Spinal cord (tissue), 10 donors: ENCODE data around the gene SNX8. TPM values are rescaled to one million over a fixed set of nuclear protein-coding genes. Genes with fewer than 3 reads are reported as not detected.
"Not testable (repeated sequence)": the region's sequence is repeated elsewhere in the genome, so short reads cannot be mapped to it uniquely, and the experiment has no call there.

Source experiments
- DNase-seq, 6 donors: peaks; one replicate each; pipeline versions ENCODE4 v3.0.0 to v3.0.0-alpha.2; 2013 to 2015; ENCODE audit warnings: low spot score in 6 of 6, low read depth in 4 of 6
- H3K27ac ChIP-seq: one replicate; pipeline ENCODE4 v1.5.1; 2013; ENCODE audit warnings: low read depth, low read length, control low read depth
- H3K27me3 ChIP-seq: one replicate; pipeline ENCODE4 v1.6.1; 2013; ENCODE audit warnings: low read length; ENCODE audit not compliant: control insufficient read depth, insufficient read depth
- H3K36me3 ChIP-seq: one replicate; pipeline ENCODE4 v1.6.1; 2013; ENCODE audit warnings: low read length; ENCODE audit not compliant: control insufficient read depth, insufficient read depth
- H3K4me1 ChIP-seq: one replicate; pipeline ENCODE4 v1.6.1; 2013; ENCODE audit warnings: low read length; ENCODE audit not compliant: control insufficient read depth, insufficient read depth
- H3K4me3 ChIP-seq: one replicate; pipeline ENCODE4 v1.5.1; 2013; ENCODE audit warnings: low read depth, low read length, control low read depth
- H3K9me3 ChIP-seq: one replicate; pipeline ENCODE4 v1.6.1; 2013; ENCODE audit warnings: low read length; ENCODE audit not compliant: control insufficient read depth, insufficient read depth
- WGBS: methylation state at CpG from one replicate; pipeline ENCODE4 v1.1.5; 2013; ENCODE audit warnings: missing lambda C conversion rate; ENCODE audit not compliant: insufficient coverage; 5-methylcytosine and 5-hydroxymethylcytosine counted together
- polyA plus RNA-seq, 2 donors: library from polyadenylated mRNA; unstranded; fragments of 120-200 nt; gene quantifications; one replicate each; pipeline ENCODE4 v1.2.1, GENCODE V29; 2013; ENCODE audit not compliant: insufficient read length in 2 of 2
- total RNA-seq, 2 donors: library from RNA; depleted of rRNA in 1 of 2; stranded (reverse); fragments of 120-200 nt in 1 of 2; fragments of >200 nt in 1 of 2; gene quantifications; one replicate each; pipeline versions ENCODE4 v1.2.3 to v1.2.4, GENCODE V29; 2013 to 2014
- donor health status: healthy.

The SNX8 gene
- total and polyA plus RNA-seq, 4 donors: 12.2 to 36.9 (median 23.9) TPM

GRCh38 chr7:2332606-2333231 is 18.5 kb upstream of the SNX8 start:
- 95% methylated on average over 3 of the region's 4 CpGs for WGBS
- H3K36me3 ChIP-seq, H3K4me1 ChIP-seq, DNase-seq, H3K27ac ChIP-seq, H3K27me3 ChIP-seq, H3K4me3 ChIP-seq, H3K9me3 ChIP-seq: not testable (repeated sequence)

- 89% methylated on average over 4 of the region's 6 CpGs for WGBS
- Histone ChIP-seq H3K36me3 (no peaks in the 10 kb centered on the region), H3K4me1 (no peaks in the 10 kb centered on the region), H3K4me3 (no peak overlapping the region), H3K27me3 (no peaks in the 10 kb centered on the region), H3K27ac (no peak overlapping the region), H3K9me3 (no peaks in the 10 kb centered on the region)
- no peak for DNase-seq
Observed at GRCh38 chr7:2331707-2332106, 17.5 kb upstream of the SNX8 start.

- WGBS: no CpG with 5 or more reads among the region's 2 CpGs
Observed at GRCh38 chr7:2330493-2330892, 16.3 kb upstream of the SNX8 start.

GRCh38 chr7:2326951-2327350 is 12.7 kb upstream of the SNX8 start:
- H3K36me3 ChIP-seq: no peaks in the 10 kb centered on the region
- 90% methylated on average over 6 of the region's 7 CpGs for WGBS
- H3K4me3 ChIP-seq: no peak overlapping the region
- no peaks in the 10 kb centered on the region for H3K27me3 ChIP-seq
- DNase-seq: no peak
- H3K27ac ChIP-seq: no peak overlapping the region
- H3K9me3 ChIP-seq: no peaks in the 10 kb centered on the region
- no peaks in the 10 kb centered on the region for H3K4me1 ChIP-seq

More at GRCh38 chr7:2330493-2330892, 16.3 kb upstream of the SNX8 start:
- no peaks in the 10 kb centered on the region for H3K9me3 ChIP-seq
- H3K27ac ChIP-seq: no peak overlapping the region
- H3K4me3 ChIP-seq: no peak overlapping the region
- no peaks in the 10 kb centered on the region for H3K36me3 ChIP-seq
- H3K4me1 ChIP-seq: no peaks in the 10 kb centered on the region
- no peaks in the 10 kb centered on the region for H3K27me3 ChIP-seq
- no peak for DNase-seq

GRCh38 chr7:2325162-2325561 is 10.9 kb upstream of the SNX8 start:
- WGBS: 55% methylated on average over 1 of the region's 4 CpGs
- H3K27ac ChIP-seq: no peak overlapping the region
- H3K4me1 ChIP-seq: no peaks in the 10 kb centered on the region
- H3K9me3 ChIP-seq: no peaks in the 10 kb centered on the region
- DNase-seq: no peak
- no peaks in the 10 kb centered on the region for H3K36me3 ChIP-seq
- no peak overlapping the region for H3K4me3 ChIP-seq
- no peaks in the 10 kb centered on the region for H3K27me3 ChIP-seq

- WGBS: 51% methylated on average over 5 of the region's 11 CpGs
- H3K27me3 ChIP-seq: no peaks in the 10 kb centered on the region
- H3K9me3 ChIP-seq: no peaks in the 10 kb centered on the region
- no peaks in the 10 kb centered on the region for H3K4me1 ChIP-seq
- no peak overlapping the region for H3K27ac ChIP-seq
- peak in 3 of 6 donors; percentile 20 to 67 (median 44) for DNase-seq
- H3K36me3 ChIP-seq: no peaks in the 10 kb centered on the region
- no peak overlapping the region for H3K4me3 ChIP-seq
Observed at GRCh38 chr7:2321020-2321419, 6.8 kb upstream of the SNX8 start.

- Histone ChIP-seq H3K36me3 (no peaks in the 10 kb centered on the region), H3K9me3 (no peaks in the 10 kb centered on the region), H3K4me1 (peaks cover 13% of the 10 kb centered on the region), H3K27me3 (no peaks in the 10 kb centered on the region), H3K27ac (no peak overlapping the region), H3K4me3 (no peak overlapping the region)
- DNase-seq: no peak
- WGBS: 92% methylated on average over 11 of the region's 12 CpGs
Observed at GRCh38 chr7:2317556-2318293, 3.5 kb upstream of the SNX8 start.

- no peak for DNase-seq
- no peak overlapping the region for H3K4me3 ChIP-seq
- peaks cover 13% of the 10 kb centered on the region for H3K4me1 ChIP-seq
- no peaks in the 10 kb centered on the region for H3K27me3 ChIP-seq
- no peaks in the 10 kb centered on the region for H3K9me3 ChIP-seq
- 93% methylated on average over 1 of the region's 1 CpG for WGBS
- no peaks in the 10 kb centered on the region for H3K36me3 ChIP-seq
- no peak overlapping the region for H3K27ac ChIP-seq
Observed at GRCh38 chr7:2316578-2316977, 2.3 kb upstream of the SNX8 start.

GRCh38 chr7:2315787-2316186 is 1.5 kb upstream of the SNX8 start:
- WGBS: 94% methylated on average over 1 of the region's 1 CpG
- DNase-seq: no peak
- no peaks in the 10 kb centered on the region for H3K27me3 ChIP-seq
- H3K4me1 ChIP-seq: peaks cover 13% of the 10 kb centered on the region
- no peaks in the 10 kb centered on the region for H3K9me3 ChIP-seq
- no peaks in the 10 kb centered on the region for H3K36me3 ChIP-seq
- no peak overlapping the region for H3K27ac ChIP-seq
- H3K4me3 ChIP-seq: no peak overlapping the region

- WGBS: 83% methylated on average over 3 of the region's 3 CpGs
- H3K27ac ChIP-seq, H3K36me3 ChIP-seq, H3K9me3 ChIP-seq, H3K27me3 ChIP-seq, DNase-seq: not testable (repeated sequence)
- Histone ChIP-seq H3K4me3 (peak overlapping the region; percentile 49), H3K4me1 (peaks cover 13% of the 10 kb centered on the region)
Observed at GRCh38 chr7:2314956-2315530, 802 bp upstream of the SNX8 start.
